A549 (cell line): ENCODE measurements around the gene B4GALT1. TPM values are rescaled to one million over a fixed set of nuclear protein-coding genes. Genes with fewer than 3 reads are reported as not detected.
A peak's percentile ranks its signal among the peaks of the same experiment; 100 is the strongest.

Source experiments
- ATAC-seq, 2 experiments: fragments of 200-7000 bp in 1 of 2; fragments of >200 bp in 1 of 2; cut with Nextera tagmentation in 1 of 2; cut with Tn5 transposase in 1 of 2; 3 replicates each; pipeline versions ENCODE4 v1.8.0 to v1.9.1; 2018 to 2020; ENCODE audit warnings: mild to moderate bottlenecking in 1 of 2, moderate library complexity in 1 of 2
- CTCF ChIA-PET: fragments of 300-600 bp; sonication (Branson Sonifier 250); formaldehyde crosslinking; extraction: SDS; loops from one replicate; lab custom pipeline; 2021; ENCODE audit warnings: antibody characterized with exemption, inconsistent platforms; lab: Yijun Ruan, JAX
- POLR2A ChIA-PET: fragments of 350-600 bp; formaldehyde crosslinking; extraction: SDS; loops from one replicate; lab custom pipeline; 2021; ENCODE audit warnings: antibody characterized with exemption, inconsistent platforms; lab: Yijun Ruan, JAX
- DNase-seq, 2 experiments: peaks; one replicate each; pipeline versions ENCODE4 v3.0.0 to v3.0.0-alpha.2; 2011 to 2016; ENCODE audit warnings: low read depth in 1 of 2, low spot score in 1 of 2
- FAIRE-seq: peaks from 2 replicates; lab custom pipeline; 2011; peaks lifted over from hg19 to GRCh38; lab: Jason Lieb, UNC
- H3K27ac ChIP-seq, 2 experiments: fragments of >200 bp; sonication (Bioruptor Twin); formaldehyde crosslinking; 3 replicates each; pipeline ENCODE4 v1.5.1; 2016 to 2017
- H3K4me1 ChIP-seq: fragments of >200 bp; sonication (Bioruptor Twin); formaldehyde crosslinking; 3 replicates; pipeline ENCODE4 v1.6.1; 2016
- H3K4me2 ChIP-seq: fragments of >200 bp; sonication (Bioruptor Twin); formaldehyde crosslinking; 3 replicates; pipeline ENCODE4 v1.6.1; 2016
- H3K4me3 ChIP-seq: fragments of >200 bp; sonication (Bioruptor Twin); formaldehyde crosslinking; 3 replicates; pipeline ENCODE4 v1.5.1; 2016
- H3K9me3 ChIP-seq: fragments of >200 bp; sonication (Bioruptor Twin); formaldehyde crosslinking; 3 replicates; pipeline ENCODE4 v1.6.1; 2016
- BHLHE40 ChIP-seq: IDR thresholded peaks from 2 replicates; pipeline ENCODE4 v1.6.1; 2012; ENCODE audit warnings: low read depth, low read length, inconsistent platforms
- CBX2 ChIP-seq: fragments of 200-600 bp; sonication (generic); IDR thresholded peaks from 2 replicates; pipeline ENCODE4 v1.6.1; 2016; ENCODE audit warnings: low read depth, mild to moderate bottlenecking, borderline replicate concordance
- CBX8 ChIP-seq: fragments of 200-600 bp; sonication (generic); IDR thresholded peaks from 2 replicates; pipeline ENCODE4 v1.6.1; 2016
- CHD2 ChIP-seq: fragments of 150-350 bp; IDR thresholded peaks from 2 replicates; pipeline ENCODE4 v1.6.1; 2014; ENCODE audit warnings: low read length; ENCODE audit not compliant: partially characterized antibody
- ESRRA ChIP-seq: fragments of 150-350 bp; IDR thresholded peaks from 2 replicates; pipeline ENCODE4 v1.6.1; 2014; ENCODE audit warnings: mild to moderate bottlenecking, low read length, borderline replicate concordance
- HDAC2 ChIP-seq: fragments of 200-600 bp; sonication (generic); IDR thresholded peaks from 2 replicates; pipeline ENCODE4 v1.6.1; 2016
- HES2 ChIP-seq: fragments of >200 bp; sonication (Bioruptor Twin); formaldehyde crosslinking; IDR thresholded peaks from 2 replicates; pipeline ENCODE4 v1.6.1; 2016
- HOXA7 ChIP-seq: fragments of 250-450 bp; sonication (Bioruptor Pico); IDR thresholded peaks from 2 replicates; pipeline ENCODE4 v1.5.0; 2020; ENCODE audit warnings: mild to moderate bottlenecking, moderate library complexity
- JUN ChIP-seq, 2 experiments: fragments of >200 bp; sonication (Bioruptor Twin); formaldehyde crosslinking; IDR thresholded peaks; 2 replicates in 1 of 2; 3 replicates in 1 of 2; pipeline ENCODE4 v1.6.1; 2016 to 2017
- MYC ChIP-seq: IDR thresholded peaks from 2 replicates; pipeline ENCODE4 v1.6.1; 2012; ENCODE audit warnings: mild to moderate bottlenecking, inconsistent platforms, low read length, improper control_type of control experiment, borderline replicate concordance
- NR3C1 ChIP-seq: fragments of >200 bp; sonication (Bioruptor Twin); formaldehyde crosslinking; IDR thresholded peaks from 3 replicates; pipeline ENCODE4 v1.6.1; 2017
- PHF8 ChIP-seq: fragments of 200-600 bp; sonication (generic); IDR thresholded peaks from 2 replicates; pipeline ENCODE4 v1.6.1; 2016; ENCODE audit warnings: low read depth, mild to moderate bottlenecking, antibody characterized with exemption, moderate library complexity, borderline replicate concordance
- POLR2AphosphoS2 ChIP-seq: conservative IDR thresholded peaks from 2 replicates; pipeline ENCODE4 v1.6.1; 2012; ENCODE audit warnings: low read length, improper control_type of control experiment, inconsistent platforms
- RAD21 ChIP-seq, 2 experiments: fragments of >200 bp in 1 of 2; sonication (Bioruptor Twin) in 1 of 2; formaldehyde crosslinking in 1 of 2; IDR thresholded peaks in 1 of 2; conservative IDR thresholded peaks in 1 of 2; 2 replicates in 1 of 2; 3 replicates in 1 of 2; pipeline ENCODE4 v1.6.1; 2012 to 2018; ENCODE audit warnings: inconsistent platforms in 1 of 2
- RARB ChIP-seq: fragments of 250-450 bp; sonication (Bioruptor Pico); IDR thresholded peaks from 2 replicates; pipeline ENCODE4 v1.8.0; 2021; ENCODE audit warnings: mild to moderate bottlenecking, moderate library complexity
- RCOR1 ChIP-seq: fragments of 150-350 bp; IDR thresholded peaks from 2 replicates; pipeline ENCODE4 v1.6.1; 2014; ENCODE audit warnings: antibody characterized with exemption, low read length, low read depth
- REST ChIP-seq: fragments of 200-600 bp; sonication (generic); IDR thresholded peaks from 2 replicates; pipeline ENCODE4 v1.6.1; 2016; ENCODE audit warnings: antibody characterized with exemption, mild to moderate bottlenecking, moderate library complexity
- ZC3H11A ChIP-seq: fragments of 450-650 bp; IDR thresholded peaks from 2 replicates; pipeline ENCODE4 v1.6.1; 2014; ENCODE audit warnings: antibody characterized with exemption, mild to moderate bottlenecking
- ZNF302 ChIP-seq: fragments of 250-450 bp; sonication (Bioruptor Pico); IDR thresholded peaks from 2 replicates; pipeline ENCODE4 v1.9.0; 2021; ENCODE audit warnings: inconsistent platforms, mild to moderate bottlenecking, moderate library complexity
- WGBS: methylation state at CpG from one replicate; pipeline ENCODE4 v1.1.6; 2017; ENCODE audit errors: missing lambda C conversion rate; 5-methylcytosine and 5-hydroxymethylcytosine counted together
- polyA plus RNA-seq, 4 experiments: library from polyadenylated mRNA; depleted of rRNA in 3 of 4; stranded (reverse); fragments of >200 nt; fragmentation: RNase III in 1 of 4; extraction: RNeasy Plus Mini Kit Qiagen cat#74134 plus additional on column Dnase treatment in 1 of 4; gene quantifications; 2 replicates in 3 of 4; 3 replicates in 1 of 4; pipeline ENCODE4 v1.2.3, GENCODE V29; 2011 to 2017
- TF ChIP-seq, protein P1 (sequence below): fragments of 250-450 bp; sonication (Bioruptor Pico); IDR thresholded peaks from 2 replicates; pipeline ENCODE4 v1.5.0; 2021; ENCODE audit warnings: mild to moderate bottlenecking, moderate library complexity, borderline replicate concordance

The B4GALT1 gene
- polyA plus RNA-seq, 2 of the 4 experiments (the other 2 are of a cell fraction): 167 to 180 TPM

DNA sequence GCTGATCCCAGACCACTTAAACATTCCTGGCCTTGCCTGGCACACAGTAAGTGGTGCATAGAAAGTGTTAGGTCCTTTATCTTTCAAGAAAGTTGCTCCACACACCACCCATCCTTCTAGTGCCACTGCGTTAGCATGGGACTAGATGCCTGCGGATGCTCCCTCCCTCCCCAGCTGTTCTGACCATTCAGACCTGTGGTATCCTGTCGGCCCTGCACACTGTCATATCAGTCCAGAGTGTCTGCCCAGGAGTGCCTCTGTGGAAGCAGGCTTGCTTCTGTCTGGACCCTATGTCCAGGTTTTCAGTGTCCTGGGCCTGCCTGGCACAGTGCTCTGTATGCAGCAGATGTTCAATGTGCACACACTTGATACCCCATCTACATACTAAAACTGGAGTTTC is 52.4 kb downstream of the B4GALT1 start (continued):
- TF ChIP-seq, protein P1, sequence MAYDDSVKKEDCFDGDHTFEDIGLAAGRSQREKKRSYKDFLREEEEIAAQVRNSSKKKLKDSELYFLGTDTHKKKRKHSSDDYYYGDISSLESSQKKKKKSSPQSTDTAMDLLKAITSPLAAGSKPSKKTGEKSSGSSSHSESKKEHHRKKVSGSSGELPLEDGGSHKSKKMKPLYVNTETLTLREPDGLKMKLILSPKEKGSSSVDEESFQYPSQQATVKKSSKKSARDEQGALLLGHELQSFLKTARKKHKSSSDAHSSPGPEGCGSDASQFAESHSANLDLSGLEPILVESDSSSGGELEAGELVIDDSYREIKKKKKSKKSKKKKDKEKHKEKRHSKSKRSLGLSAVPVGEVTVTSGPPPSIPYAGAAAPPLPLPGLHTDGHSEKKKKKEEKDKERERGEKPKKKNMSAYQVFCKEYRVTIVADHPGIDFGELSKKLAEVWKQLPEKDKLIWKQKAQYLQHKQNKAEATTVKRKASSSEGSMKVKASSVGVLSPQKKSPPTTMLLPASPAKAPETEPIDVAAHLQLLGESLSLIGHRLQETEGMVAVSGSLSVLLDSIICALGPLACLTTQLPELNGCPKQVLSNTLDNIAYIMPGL: no peak
- TF ChIP-seq JUN (IDR thresholded peaks at IDR 0.05): no peak
- TF ChIP-seq, all 56 proteins: peak for 0

GRCh38 chr9:33113799-33114547 is 53.2 kb downstream of the B4GALT1 start:
- TF ChIP-seq ZNF302 (CRISPR knock-in tag) (no peak), POLR2AphosphoS2 (0 out of 2 replicates have a peak, but pooled peaks have one; percentile 75)
- POLR2A ChIA-PET: no interaction called here
- WGBS: 90% methylated on average over 11 of the region's 11 CpGs
- H3K27ac ChIP-seq: 0 out of 6 replicates have a peak overlapping the region, but pooled peaks of 1 of the 2 experiments have one; percentile 6
- H3K4me2 ChIP-seq: no peak overlapping the region
- peaks cover 15% of the 10 kb centered on the region for H3K4me1 ChIP-seq
- CTCF ChIA-PET: no interaction called here
- H3K4me3 ChIP-seq: no peak overlapping the region
- H3K9me3 ChIP-seq: no peaks in the 10 kb centered on the region
- no peak for DNase-seq
- FAIRE-seq: no peak
- no peak for ATAC-seq

DNA sequence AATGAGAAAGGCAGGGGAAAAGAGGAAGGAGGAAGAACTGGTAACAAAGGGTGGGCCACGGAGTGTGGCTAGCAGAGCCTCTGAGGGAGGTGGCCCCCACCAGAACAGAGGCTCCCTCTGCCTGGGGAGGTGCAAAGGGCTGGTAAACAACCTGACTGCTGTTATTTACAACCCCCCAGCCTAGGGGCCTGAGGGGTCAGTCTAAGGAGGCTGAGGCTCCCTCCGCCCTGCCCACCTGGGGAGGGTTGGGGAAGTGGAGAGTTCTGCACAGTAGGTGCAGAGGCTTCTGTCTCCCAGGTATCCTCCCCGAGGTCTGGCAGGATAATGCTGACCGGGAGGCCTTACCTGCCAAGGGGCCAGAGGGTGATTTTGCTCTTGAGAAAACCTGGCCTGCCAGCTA is 55.0 kb downstream of the B4GALT1 start:
- Histone ChIP-seq H3K4me2 (no peak overlapping the region), H3K27ac (peak overlapping the region in 1 of 2 experiments; percentile 11; a peak in 1 of 6 replicates), H3K4me1 (peaks cover 10% of the 10 kb centered on the region), H3K4me3 (no peak overlapping the region), H3K9me3 (no peaks in the 10 kb centered on the region)
- FAIRE-seq (no peak), ATAC-seq (no peak), DNase-seq (no peak)
- TF ChIP-seq ZC3H11A (no peak), NR3C1 (no peak)
- POLR2A ChIA-PET: no interaction called here
- CTCF ChIA-PET: no interaction called here
- 92% methylated on average over 4 of the region's 4 CpGs for WGBS

DNA sequence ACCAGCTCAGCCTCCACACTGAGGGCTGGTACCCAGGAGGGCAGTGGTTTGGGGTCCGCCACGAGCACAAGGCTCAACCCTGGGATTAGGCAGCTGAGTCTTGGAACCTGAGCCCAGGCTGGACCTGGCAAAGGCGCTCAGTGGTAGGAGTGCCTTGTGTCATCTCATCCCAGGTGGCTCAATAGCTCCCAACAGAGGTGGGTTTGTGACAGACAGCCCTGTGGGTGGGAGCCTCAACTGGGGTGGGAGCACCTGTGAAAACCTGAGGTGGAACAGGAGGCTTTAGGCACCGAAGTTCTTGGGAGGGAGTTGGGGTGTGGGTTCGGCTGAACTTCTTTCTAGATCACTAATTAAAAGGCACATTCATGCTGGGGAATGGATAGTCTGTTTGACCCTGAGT is 55.5 kb downstream of the B4GALT1 start:
- ATAC-seq: no peak
- H3K4me2 ChIP-seq: no peak overlapping the region
- WGBS: 98% methylated on average over 5 of the region's 5 CpGs
- H3K4me1 ChIP-seq: peaks cover 15% of the 10 kb centered on the region
- H3K27ac ChIP-seq: no peak overlapping the region; a peak in 1 of 6 replicates
- no peak for DNase-seq
- no peak for TF ChIP-seq HOXA7
- no peak for TF ChIP-seq JUN (IDR thresholded peaks at IDR 0.05)
- TF ChIP-seq PHF8: no peak
- no peak for TF ChIP-seq CBX2
- TF ChIP-seq ESRRA: no peak
- TF ChIP-seq MYC: no peak
- no peak for TF ChIP-seq RARB
- no peak for TF ChIP-seq ZC3H11A
- no peak overlapping the region for H3K4me3 ChIP-seq
- POLR2A ChIA-PET: no interaction called here
- CTCF ChIA-PET: no interaction called here
- no peak for FAIRE-seq
- no peaks in the 10 kb centered on the region for H3K9me3 ChIP-seq

DNA sequence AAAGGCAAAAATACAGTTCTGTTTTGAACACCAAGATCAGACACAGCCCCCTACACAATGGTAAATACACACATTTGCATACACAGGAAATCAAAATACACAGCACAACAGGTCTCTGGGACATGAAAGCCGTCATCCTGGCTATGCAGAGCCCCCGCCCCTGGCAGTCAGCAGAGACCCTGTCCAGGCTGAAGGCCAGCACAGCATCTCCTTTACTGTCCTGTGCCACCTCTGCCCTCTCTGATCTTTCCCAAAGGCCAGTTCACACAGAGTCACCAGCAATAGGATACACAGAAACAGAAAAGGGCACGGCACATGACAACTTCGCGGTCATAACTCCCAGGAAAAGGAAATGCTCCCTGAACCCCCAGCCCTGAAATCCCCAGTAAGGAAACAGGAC is 56.5 kb downstream of the B4GALT1 start:
- no peak for FAIRE-seq
- 93% methylated on average over 5 of the region's 5 CpGs for WGBS
- TF ChIP-seq RARB (no peak), BHLHE40 (no peak), REST (no peak), ZC3H11A (no peak), CBX8 (no peak), RAD21 (conservative IDR thresholded peaks at IDR 0.05 in 1 of 2, IDR thresholded peaks at IDR 0.05 in 1 of 2) (no peak), CHD2 (no peak), PHF8 (no peak), ZNF302 (CRISPR knock-in tag) (no peak), RCOR1 (no peak), HDAC2 (no peak), HES2 (no peak)
- no peaks in the 10 kb centered on the region for H3K9me3 ChIP-seq
- no peak for ATAC-seq
- DNase-seq: no peak
- POLR2A ChIA-PET: no interaction called here
- CTCF ChIA-PET: no interaction called here
- peaks cover 24% of the 10 kb centered on the region for H3K4me1 ChIP-seq
- H3K27ac ChIP-seq: no peak overlapping the region
- no peak overlapping the region for H3K4me3 ChIP-seq
- H3K4me2 ChIP-seq: no peak overlapping the region
